AG04449 (cell line): ENCODE results near the gene CHRFAM7A.
"Not testable (repeated sequence)": the region's sequence is repeated elsewhere in the genome, so short reads cannot be mapped to it uniquely, and the experiment has no call there.

Experiments used
- CTCF ChIA-PET: fragments of 350-600 bp; formaldehyde crosslinking; extraction: SDS; loops from one replicate; lab custom pipeline; 2021; ENCODE audit warnings: antibody characterized with exemption; lab: Yijun Ruan, JAX
- POLR2A ChIA-PET: fragments of 400-600, 350-600 bp; formaldehyde crosslinking; extraction: SDS; loops from one replicate; lab custom pipeline; 2020; ENCODE audit warnings: antibody characterized with exemption, inconsistent platforms; lab: Yijun Ruan, JAX
- DNase-seq: peaks from one replicate; pipeline ENCODE4 v3.0.0-alpha.2; 2010; ENCODE audit warnings: low read depth, low spot score
- H3K4me3 ChIP-seq: 2 replicates; pipeline ENCODE4 v1.5.1; 2011; ENCODE audit warnings: low read depth, mild to moderate bottlenecking, control low read depth, low read length

The CHRFAM7A gene

DNA sequence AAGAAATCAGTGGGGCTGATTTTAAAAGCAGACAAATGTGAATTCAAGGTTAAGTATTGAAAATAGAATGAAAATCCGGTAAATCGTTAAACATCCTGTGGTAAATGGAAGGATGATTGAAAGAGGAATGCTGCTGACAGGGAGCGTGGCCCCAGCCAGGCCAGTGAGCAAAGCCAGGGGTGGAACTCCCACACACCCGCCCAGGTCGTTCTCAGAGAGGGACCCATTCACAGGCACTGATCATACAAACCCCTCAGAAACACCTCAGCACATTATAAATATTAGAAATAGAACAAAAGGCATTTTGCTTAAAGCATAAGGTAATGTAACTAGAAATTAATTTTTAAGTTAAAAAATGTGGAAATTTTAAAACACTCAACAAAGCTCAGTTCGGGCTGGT, 38.3 kb downstream of the CHRFAM7A start:
- POLR2A ChIA-PET, DNase-seq, H3K4me3 ChIP-seq, CTCF ChIA-PET: not testable (repeated sequence)

DNA sequence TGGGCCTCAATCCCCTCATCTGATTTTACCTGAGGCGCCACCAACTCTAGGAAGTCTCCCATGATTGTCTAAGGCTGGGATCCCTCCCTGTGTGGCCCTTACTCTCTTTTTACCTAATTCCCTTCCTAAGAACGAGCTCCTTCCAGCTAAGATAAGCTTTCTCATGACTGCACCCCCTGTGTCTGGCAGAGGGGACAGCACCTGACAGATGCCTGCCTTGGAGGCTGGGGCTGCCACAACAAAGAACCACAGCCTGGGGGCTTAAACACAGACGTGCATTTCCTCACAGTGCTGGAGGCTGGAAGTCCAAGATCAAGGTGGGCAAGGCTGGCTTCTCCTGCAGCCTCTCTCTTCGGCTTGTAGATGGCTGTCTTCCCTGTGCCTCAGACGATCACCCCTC, 43.5 kb downstream of the CHRFAM7A start:
- CTCF ChIA-PET, H3K4me3 ChIP-seq, DNase-seq, POLR2A ChIA-PET: not testable (repeated sequence)

DNA sequence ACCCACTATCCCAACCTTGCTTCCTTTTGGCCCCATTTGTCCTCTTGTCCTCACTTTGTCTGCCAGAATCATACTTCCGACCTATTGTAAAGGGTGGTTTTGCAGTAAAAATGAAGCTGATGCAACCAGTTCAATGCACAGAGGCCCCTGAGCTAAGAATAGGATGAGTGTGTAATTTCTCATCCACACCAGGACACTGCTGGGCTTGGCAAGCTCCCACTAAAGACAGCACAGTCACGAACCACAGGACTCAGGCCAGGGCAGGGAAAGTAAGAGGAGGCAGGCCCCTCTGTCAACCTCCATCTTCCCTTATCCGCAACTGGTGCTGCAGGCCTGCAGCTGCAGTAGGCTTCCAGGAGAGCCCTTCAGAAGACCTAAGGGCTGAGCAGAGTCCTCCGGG, 56.8 kb downstream of the CHRFAM7A start:
- POLR2A ChIA-PET, DNase-seq, H3K4me3 ChIP-seq, CTCF ChIA-PET: not testable (repeated sequence)

DNA sequence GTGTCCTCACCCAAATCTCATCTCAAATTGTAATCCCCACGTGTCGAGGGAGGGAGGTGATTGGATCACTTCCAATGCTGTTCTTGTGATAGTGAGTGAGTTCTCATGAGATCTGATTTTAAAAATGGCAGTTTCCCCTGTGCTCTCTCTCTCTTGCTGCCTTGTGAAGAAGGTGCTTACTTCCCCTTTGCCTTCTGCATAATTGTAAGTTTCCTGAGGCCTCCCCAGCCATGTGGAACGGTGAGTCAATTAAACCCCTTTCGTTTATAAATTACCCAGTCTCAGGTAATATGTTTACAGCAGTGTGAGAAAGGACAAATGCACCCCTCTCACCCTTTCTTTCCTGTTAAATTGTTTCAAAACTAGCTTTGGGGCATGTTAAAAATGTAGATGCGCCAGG, 59.2 kb downstream of the CHRFAM7A start:
- CTCF ChIA-PET, POLR2A ChIA-PET, H3K4me3 ChIP-seq, DNase-seq: not testable (repeated sequence)

DNA sequence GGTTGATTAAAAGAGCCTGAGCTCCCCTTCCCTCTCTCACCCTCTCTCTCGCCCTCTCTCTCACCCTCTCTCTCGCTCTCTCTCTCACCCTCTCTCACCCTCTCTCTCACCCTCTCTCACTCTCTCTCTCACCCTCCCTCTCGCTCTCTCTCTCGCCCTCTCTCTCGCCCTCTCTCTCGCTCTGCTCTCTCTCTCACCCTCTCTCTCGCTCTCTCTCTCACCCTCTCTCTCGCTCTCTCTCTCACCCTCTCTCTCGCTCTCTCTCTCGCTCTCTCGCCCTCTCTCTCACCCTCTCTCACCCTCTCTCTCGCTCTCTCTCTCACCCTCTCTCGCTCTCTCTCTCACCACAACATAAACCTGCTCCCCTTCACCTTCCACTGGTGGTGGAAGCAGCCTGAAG, 67.2 kb downstream of the CHRFAM7A start:
- H3K4me3 ChIP-seq, CTCF ChIA-PET, POLR2A ChIA-PET, DNase-seq: not testable (repeated sequence)

DNA sequence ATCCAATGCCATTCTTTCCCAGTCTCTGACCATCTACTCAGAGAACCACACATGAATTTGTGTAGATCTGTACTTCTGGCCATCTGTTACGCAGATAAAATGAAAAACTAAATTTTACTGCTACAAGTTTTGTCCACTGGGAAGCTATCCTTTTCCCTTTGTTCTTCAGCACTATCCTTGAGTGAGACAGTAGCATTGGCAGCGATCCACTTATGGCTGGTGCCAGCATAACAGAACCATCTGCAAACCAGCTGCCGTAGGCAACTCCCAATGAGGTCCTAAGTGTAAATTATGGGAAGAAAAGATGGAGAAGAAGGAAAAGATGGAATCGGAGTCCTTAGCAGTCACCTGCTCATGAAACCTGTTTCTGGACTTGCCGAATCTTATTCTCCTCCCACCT, 72.3 kb downstream of the CHRFAM7A start:
- CTCF ChIA-PET, POLR2A ChIA-PET, H3K4me3 ChIP-seq, DNase-seq: not testable (repeated sequence)

DNA sequence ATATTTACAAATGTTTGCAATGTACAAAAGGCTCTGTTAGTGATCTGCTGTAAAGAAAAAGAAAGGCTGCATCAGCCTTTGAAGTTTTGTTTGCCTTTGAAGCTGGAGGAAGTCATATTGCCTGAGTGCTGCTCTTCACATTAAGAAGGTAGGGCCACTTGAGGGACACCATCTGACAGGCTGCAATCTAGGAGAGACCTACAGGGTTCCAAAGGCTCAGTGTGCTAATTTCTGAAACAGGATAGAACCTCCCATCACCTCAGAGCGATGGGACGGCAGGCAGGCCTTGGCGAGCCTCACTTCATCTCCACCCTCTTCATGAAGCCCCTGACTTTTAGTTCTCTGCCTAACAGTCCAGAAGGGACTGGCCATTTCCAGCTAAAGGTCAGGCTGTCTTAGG, 77.6 kb downstream of the CHRFAM7A start:
- CTCF ChIA-PET, H3K4me3 ChIP-seq, DNase-seq, POLR2A ChIA-PET: not testable (repeated sequence)

DNA sequence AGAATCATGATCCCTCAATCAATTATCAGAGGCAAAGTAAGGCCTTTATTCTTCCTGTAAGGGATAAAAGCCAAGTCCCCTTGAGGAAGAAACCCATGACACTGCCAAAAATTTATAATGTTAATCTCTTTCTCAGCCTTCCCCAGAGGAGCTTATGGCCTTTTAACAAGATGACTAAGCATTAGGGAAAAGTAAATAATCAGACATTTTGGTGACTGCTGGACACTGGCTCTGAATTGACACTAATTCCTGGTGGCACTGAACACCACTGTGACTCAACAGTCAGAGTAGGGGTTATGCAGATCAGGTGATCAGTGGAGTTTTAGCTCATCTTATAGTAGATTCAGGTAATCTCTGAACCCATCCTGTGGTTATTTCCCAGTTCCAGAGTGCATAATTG, 82.8 kb downstream of the CHRFAM7A start:
- DNase-seq, POLR2A ChIA-PET, CTCF ChIA-PET, H3K4me3 ChIP-seq: not testable (repeated sequence)
